ENCODE data around the gene FKBP2.

Gene FKBP2

GRCh38 chr11:64206457-64207255 lies 34.2 kb upstream of the FKBP2 start, which contains the start of gene FERMT3:
Gene FERMT3 (plus strand): TSS chr11:64206721. CDS start chr11:64207365, 644 bp downstream.
- DNase-seq (ENCODE audit: insufficient read length, low spot score) (peak; percentile 61), FAIRE-seq (peak; percentile 81)
- TF ChIP-seq TAF1 (IDR thresholded peaks at IDR 0.05; ENCODE audit: low read depth, low read length): no peak
- TF ChIP-seq POLR2A (IDR thresholded peaks at IDR 0.05; ENCODE audit: low read depth, low read length): peak; percentile 60
- peak; percentile 51 for TF ChIP-seq SPI1 (IDR thresholded peaks at IDR 0.05; ENCODE audit: low read depth, low read length)
- peak; percentile 38; the same call in 1 of the 2 replicates for TF ChIP-seq POLR2AphosphoS5 (IDR thresholded peaks at IDR 0.05; ENCODE audit: low read depth, low read length)

- TF ChIP-seq POU2F2 (IDR thresholded peaks at IDR 0.05; ENCODE audit: low read depth, low read length) (no peak), TAF1 (IDR thresholded peaks at IDR 0.05; ENCODE audit: low read depth, low read length) (peak; percentile 87; the same call in 1 of the 2 replicates), POLR2AphosphoS5 (IDR thresholded peaks at IDR 0.05; ENCODE audit: low read depth, low read length) (peak; percentile 85), PAX5 (IDR thresholded peaks at IDR 0.05; ENCODE audit: insufficient read depth, low read length, severe bottlenecking) (no peak), SPI1 (IDR thresholded peaks at IDR 0.05; ENCODE audit: low read depth, low read length) (0 out of 2 replicates have a peak, but pooled peaks have one; percentile 29), POLR2A (IDR thresholded peaks at IDR 0.05; ENCODE audit: low read depth, low read length) (no peak; the same call in 1 of the 2 replicates)
- peak; percentile 97 for DNase-seq (ENCODE audit: insufficient read length, low spot score)
- peak; percentile 98 for FAIRE-seq
Observed at GRCh38 chr11:64207256-64208085, 33.4 kb upstream of the FKBP2 start.

GRCh38 chr11:64208086-64208795 lies 32.7 kb upstream of the FKBP2 start:
- no peak for FAIRE-seq
- TF ChIP-seq POLR2AphosphoS5 (IDR thresholded peaks at IDR 0.05; ENCODE audit: low read depth, low read length): no peak
- no peak for TF ChIP-seq SPI1 (IDR thresholded peaks at IDR 0.05; ENCODE audit: low read depth, low read length)
- no peak for TF ChIP-seq TAF1 (IDR thresholded peaks at IDR 0.05; ENCODE audit: low read depth, low read length)
- TF ChIP-seq POLR2A (IDR thresholded peaks at IDR 0.05; ENCODE audit: low read depth, low read length): no peak
- TF ChIP-seq POU2F2 (IDR thresholded peaks at IDR 0.05; ENCODE audit: low read depth, low read length): no peak
- TF ChIP-seq PAX5 (IDR thresholded peaks at IDR 0.05; ENCODE audit: insufficient read depth, low read length, severe bottlenecking): no peak
- no peak for DNase-seq (ENCODE audit: insufficient read length, low spot score)

GRCh38 chr11:64208796-64209562 lies 31.9 kb upstream of the FKBP2 start:
- no peak for FAIRE-seq
- DNase-seq (ENCODE audit: insufficient read length, low spot score): no peak
- TF ChIP-seq POU2F2 (IDR thresholded peaks at IDR 0.05; ENCODE audit: low read depth, low read length) (no peak), PAX5 (IDR thresholded peaks at IDR 0.05; ENCODE audit: insufficient read depth, low read length, severe bottlenecking) (no peak), SPI1 (IDR thresholded peaks at IDR 0.05; ENCODE audit: low read depth, low read length) (no peak), POLR2AphosphoS5 (IDR thresholded peaks at IDR 0.05; ENCODE audit: low read depth, low read length) (no peak)

- FAIRE-seq: no peak
- no peak for TF ChIP-seq POLR2A (IDR thresholded peaks at IDR 0.05; ENCODE audit: low read depth, low read length)
- DNase-seq (ENCODE audit: insufficient read length, low spot score): no peak
Observed at GRCh38 chr11:64209563-64209843, 31.4 kb upstream of the FKBP2 start.

GRCh38 chr11:64210301-64211020 lies 30.4 kb upstream of the FKBP2 start:
- TF ChIP-seq PAX5 (IDR thresholded peaks at IDR 0.05; ENCODE audit: insufficient read depth, low read length, severe bottlenecking): no peak
- TF ChIP-seq SPI1 (IDR thresholded peaks at IDR 0.05; ENCODE audit: low read depth, low read length): no peak
- TF ChIP-seq POU2F2 (IDR thresholded peaks at IDR 0.05; ENCODE audit: low read depth, low read length): no peak
- TF ChIP-seq POLR2AphosphoS5 (IDR thresholded peaks at IDR 0.05; ENCODE audit: low read depth, low read length): no peak
- TF ChIP-seq TAF1 (IDR thresholded peaks at IDR 0.05; ENCODE audit: low read depth, low read length): no peak
- TF ChIP-seq POLR2A (IDR thresholded peaks at IDR 0.05; ENCODE audit: low read depth, low read length): no peak
- DNase-seq (ENCODE audit: insufficient read length, low spot score) (no peak), FAIRE-seq (no peak)

GRCh38 chr11:64211181-64211872 lies 29.6 kb upstream of the FKBP2 start:
- TF ChIP-seq POLR2A (IDR thresholded peaks at IDR 0.05; ENCODE audit: low read depth, low read length) (no peak), TAF1 (IDR thresholded peaks at IDR 0.05; ENCODE audit: low read depth, low read length) (no peak), SPI1 (IDR thresholded peaks at IDR 0.05; ENCODE audit: low read depth, low read length) (no peak), PAX5 (IDR thresholded peaks at IDR 0.05; ENCODE audit: insufficient read depth, low read length, severe bottlenecking) (no peak), POLR2AphosphoS5 (IDR thresholded peaks at IDR 0.05; ENCODE audit: low read depth, low read length) (no peak), POU2F2 (IDR thresholded peaks at IDR 0.05; ENCODE audit: low read depth, low read length) (no peak)
- DNase-seq (ENCODE audit: insufficient read length, low spot score): no peak
- FAIRE-seq: no peak

- no peak for TF ChIP-seq POLR2A (IDR thresholded peaks at IDR 0.05; ENCODE audit: low read depth, low read length)
- no peak for FAIRE-seq
- no peak for DNase-seq (ENCODE audit: insufficient read length, low spot score)
Observed at GRCh38 chr11:64216879-64217278, 24.0 kb upstream of the FKBP2 start.
